DMS114 treated with DMSO at 0.1 percent for 48 hours (cell line): ENCODE measurements around the gene PTPN14.

Experiments used
- DNase-seq: peaks from one replicate; lab custom pipeline; 2025; ENCODE audit not compliant: unreplicated experiment; lab: John Stamatoyannopoulos, UW

PTPN14 gene

DNA sequence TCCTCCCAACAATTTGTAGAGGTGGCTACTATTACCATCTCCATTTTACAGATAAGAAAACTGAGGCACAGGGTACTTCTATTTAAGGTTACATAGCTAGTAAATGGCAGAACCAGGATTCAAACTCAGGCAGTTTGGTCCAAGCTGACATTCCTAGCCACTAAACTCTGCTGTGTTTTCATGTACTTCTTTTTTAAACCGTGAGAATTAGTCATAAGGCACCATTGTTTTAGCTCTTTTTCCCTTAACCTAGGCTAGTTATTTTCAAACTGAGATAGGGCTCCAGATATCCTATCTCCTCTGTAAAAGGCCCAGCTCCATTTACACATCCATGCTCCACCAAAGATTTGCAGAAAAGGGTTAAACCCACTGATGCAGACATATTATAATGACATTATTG lies 92.9 kb downstream of the PTPN14 start:
- DNase-seq = no peak

- no peak for DNase-seq
Observed at GRCh38 chr1:214455971-214456867, 95.2 kb downstream of the PTPN14 start.

DNA sequence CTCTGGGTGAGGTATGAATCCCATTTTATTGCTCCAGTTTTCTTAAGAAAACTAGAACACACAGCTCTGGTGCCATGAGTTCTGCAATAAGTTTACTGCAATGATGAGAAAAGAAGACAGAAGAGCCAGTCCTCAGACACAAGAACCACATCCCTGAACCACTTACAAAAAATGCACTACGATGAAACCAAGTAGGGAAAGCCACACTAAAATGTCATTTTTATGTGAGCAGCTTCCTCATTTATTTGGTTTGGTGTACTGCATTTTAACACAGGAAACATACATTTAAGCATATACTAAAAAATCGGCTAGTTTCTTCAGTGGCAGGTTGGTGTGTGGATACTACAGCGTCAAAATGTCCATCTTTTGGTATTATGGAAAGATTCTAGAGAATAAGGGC lies 95.9 kb downstream of the PTPN14 start:
- no peak for DNase-seq

DNA sequence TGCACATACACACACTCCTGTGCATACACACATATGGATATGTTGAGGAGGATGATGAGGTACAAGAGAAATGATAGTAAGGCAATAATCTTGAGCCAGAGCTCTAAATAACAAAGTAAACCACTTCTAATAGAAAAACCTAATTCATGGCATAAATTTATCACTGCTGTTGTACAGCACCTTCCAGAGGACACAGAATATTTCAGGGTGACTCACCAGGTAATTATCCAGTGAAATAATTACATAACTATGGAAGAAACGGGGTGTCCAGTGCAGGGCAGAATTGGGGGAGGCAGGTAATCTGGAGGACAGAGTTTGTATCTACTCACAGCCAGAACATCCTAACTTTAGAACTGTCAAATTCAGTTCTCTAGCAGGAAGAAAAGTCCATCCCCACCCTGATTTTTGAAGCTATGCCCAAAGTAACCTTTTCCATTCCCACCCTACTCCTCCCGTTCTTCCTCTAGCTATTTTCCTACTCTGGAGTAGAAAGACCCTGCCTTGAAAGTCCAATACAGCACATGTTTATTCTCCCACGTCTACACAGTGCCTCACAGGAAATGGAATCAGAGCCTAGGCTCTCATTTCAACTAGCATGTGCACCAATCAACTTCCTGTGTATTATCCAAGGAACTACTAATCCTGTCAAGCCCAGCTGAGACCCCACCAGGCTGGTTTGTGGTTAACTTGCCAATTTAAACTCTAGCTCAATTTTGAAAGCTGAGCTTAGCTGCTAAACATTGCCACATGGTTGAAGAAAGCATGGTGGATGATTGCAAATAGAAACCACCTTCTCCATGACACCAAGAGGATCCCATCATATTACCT lies 96.6 kb downstream of the PTPN14 start:
- DNase-seq = no peak

DNA sequence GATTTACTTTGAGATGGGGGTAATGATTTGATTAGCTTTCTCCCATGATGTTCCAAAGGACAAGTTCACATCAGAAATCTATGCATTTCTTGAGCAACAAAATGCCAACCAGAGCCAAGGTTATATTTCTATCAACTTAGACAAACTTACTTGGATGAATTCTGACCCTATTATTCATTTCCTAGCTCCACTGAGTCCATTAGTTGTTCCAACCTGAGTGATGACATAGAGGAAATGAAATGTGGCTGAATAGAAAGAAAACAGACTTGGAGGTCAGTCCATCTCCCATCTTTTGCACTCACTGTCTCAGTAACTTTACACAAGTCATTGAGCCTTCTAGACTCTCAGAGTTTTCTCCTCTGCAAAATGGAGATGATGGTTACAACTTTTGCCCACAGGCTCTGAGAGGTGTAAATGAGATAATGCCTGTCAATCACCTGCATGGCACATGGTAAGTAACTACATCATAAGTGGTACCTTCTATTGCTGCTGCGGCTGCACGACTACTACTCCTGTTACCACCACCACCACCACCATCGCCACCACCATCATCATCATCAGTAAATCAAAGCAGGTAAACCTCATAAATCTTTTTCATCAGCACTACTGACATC lies 98.2 kb downstream of the PTPN14 start:
- no peak for DNase-seq

DNA sequence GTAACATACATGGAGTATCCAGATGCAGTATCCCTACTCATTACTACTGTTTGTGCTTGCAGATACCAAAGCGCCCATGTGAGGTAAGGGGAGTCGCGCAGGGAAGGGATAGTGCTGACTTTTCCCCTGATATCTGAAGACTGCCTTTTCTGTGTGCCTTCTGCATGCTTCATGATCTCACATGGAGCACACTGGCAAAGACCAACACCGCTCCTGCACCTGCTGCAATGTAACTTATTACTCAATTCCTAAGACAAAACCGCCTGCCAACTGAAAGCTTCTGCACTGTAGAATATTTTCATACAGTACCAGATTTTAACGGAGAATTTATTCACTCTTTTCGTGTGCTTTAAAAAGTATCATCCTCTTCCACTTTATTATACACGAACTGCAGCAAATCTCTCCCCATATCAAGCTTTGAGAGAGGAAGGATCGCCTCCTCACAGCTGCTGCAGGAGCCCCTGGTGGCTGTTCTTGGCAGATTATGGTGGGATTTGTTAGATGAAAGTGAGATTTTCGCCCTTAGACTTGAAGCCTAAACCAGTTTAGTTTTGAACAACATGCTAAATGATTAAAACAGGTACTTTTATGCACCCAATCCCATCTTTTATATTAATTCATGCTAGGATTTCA lies 99.1 kb downstream of the PTPN14 start:
- no peak for DNase-seq

GRCh38 chr1:214451596-214451995 lies 99.8 kb downstream of the PTPN14 start:
- DNase-seq = no peak

DNA sequence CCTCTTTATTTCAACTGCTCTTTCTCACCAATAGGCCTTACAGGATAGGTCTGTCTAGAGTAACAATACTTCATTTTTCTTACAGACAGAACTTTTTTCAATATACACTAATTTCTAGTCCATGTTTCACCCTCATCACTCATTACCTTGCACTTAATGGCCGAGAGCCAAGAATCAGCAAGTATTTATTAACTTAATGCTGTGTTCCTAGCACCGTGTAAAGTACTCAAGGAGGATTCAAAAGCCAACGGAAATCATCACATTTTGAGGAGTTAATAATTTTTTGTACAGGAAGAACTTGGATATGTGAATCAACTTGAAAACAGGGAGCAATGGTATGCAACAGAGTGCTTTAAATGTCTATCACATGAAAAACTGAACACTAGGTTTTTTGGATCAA lies 102.0 kb downstream of the PTPN14 start:
- no peak for DNase-seq

- no peak for DNase-seq
Observed at GRCh38 chr1:214448536-214448935, 102.9 kb downstream of the PTPN14 start.

DNA sequence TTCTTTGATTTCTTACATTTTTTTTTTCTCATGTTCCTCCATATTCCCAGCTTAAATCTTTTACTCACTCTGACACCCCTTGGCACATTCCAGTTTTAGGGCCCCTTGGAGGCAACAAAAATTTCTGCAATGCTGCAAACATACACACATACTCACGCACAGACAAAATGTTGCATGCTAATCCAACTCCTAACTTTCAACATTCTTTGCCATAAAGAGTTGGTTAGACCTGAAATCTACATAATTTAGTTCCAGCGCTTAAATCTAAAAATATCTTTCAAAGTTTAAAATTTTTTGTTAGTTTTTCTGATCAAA lies 103.9 kb downstream of the PTPN14 start:
- DNase-seq = no peak

- no peak for DNase-seq
Observed at GRCh38 chr1:214446772-214447556, 104.4 kb downstream of the PTPN14 start.

DNA sequence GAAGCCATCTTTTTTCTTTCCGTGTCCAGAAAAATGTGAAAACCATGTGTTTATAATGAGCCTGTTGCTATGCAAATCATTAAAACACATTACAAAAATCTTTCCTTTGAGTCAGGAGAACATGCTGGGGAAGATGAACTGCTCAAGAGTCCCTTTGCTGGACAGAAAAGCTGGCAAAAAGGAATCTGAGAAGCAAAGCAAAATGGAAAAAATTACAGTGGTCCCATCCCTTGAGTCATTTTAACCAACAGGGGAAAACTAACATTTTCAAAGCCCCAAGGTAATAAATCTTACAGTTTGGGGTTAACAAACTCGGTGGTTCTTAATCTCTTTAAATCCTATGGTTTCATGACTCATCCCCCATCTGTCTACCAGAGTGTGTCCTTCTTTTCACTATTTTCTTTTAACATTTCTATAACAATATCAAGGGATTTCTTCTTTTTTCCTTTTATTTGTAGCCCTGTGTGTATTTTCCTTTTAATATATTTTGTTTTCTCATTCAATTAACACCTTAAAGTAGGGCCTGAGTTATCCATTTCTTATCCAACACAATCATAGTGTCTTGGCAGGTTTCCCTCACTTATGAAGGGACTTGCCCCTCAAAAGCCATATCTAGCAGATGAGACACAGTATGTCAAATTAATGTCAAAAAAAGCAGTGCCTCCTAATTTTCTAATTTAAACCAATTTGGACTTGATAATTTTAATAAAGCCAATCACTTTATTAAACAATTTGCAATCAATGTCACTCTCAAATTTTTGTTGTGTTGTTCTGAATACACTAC lies 105.4 kb downstream of the PTPN14 start:
- no peak for DNase-seq

DNA sequence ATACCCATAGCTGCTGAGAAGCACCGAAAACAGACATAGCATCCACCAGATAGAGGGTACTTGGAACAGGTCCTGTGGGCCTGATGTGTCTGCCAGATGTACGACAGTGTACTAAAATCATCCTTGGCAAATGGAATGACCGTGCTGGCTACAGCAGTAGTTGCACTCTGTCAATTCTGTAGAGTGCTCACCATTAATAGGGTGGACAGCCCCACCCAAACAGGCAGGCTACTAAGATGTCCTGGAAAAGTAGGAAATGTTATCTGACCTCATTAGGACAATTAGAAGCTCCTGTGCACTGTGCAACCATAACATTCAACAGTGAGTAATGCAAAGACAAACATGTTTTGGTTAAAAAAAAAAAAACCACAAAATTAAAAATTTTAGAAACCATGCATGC lies 106.2 kb downstream of the PTPN14 start:
- no peak for DNase-seq

GRCh38 chr1:214444182-214444939 lies 107.0 kb downstream of the PTPN14 start:
- DNase-seq = no peak

- no peak for DNase-seq
Observed at GRCh38 chr1:214441119-214441518, 110.3 kb downstream of the PTPN14 start.

- no peak for DNase-seq
Observed at GRCh38 chr1:214440219-214440965, 111.0 kb downstream of the PTPN14 start.

DNA sequence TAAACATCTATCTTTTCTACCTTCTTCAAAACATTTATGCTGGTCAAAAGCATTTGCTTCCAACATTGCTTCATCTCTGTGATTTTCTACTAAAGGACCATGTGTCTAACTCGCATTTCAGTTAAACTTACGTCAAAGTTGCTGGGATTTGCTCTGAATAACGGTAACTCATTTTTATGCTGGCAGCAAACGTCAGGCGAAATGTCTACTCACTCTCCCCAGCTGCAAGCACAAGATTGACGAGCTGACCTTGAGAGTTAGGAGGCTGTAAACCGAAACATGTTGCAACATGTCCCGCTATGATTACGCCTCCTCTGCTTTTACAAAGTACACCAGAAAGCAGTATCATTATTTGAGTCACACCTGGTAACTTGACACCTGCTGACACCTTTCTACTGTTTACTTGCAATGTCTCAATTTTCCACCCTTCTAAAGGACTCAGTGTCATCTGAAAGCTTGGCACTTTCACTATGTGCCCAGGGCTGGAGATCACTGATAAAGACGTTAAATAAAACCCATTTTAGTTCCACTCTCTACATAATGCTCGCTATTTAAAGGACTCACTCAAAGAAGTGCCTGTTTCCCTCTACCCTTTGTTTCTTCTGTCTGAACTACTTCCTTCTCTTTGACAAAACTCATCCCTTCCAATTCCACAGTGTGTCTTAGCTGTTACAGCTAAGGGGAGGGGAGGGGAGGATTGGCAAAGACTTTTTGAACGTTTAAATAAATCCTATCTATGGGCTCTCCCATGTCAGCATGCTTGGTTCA lies 111.9 kb downstream of the PTPN14 start:
- DNase-seq = no peak

DNA sequence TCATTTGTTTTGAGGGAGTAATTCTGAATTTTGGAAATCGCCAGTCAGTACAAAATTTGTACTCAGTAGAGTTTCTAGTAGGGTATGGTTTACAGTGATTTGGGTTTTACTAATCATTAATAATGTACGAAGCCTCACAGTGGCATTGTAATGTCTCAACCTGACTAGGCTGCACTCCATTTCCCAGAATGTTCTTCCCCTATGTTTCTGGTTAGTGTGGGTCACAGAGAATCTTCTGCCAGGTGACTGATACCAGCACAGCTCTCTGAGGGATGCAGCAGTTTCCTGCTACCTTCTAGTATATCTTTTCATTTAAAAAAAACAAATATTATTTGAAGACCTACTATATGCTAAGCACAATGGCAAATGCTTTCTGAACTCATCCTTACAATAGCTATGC lies 112.9 kb downstream of the PTPN14 start:
- DNase-seq = no peak
